H1 (cell line): ENCODE measurements around the gene CHD6. TPM values are rescaled to one million over a fixed set of nuclear protein-coding genes. Genes with fewer than 3 reads are reported as not detected.
A peak's percentile ranks its signal among the peaks of the same experiment; 100 is the strongest.

ENCODE experiments used
- ASH2L ChIP-seq: fragments of 200-600, 300-600 bp; sonication (generic); IDR thresholded peaks from one replicate; pipeline ENCODE4 v1.7.1; 2017; ENCODE audit warnings: low read length
- CHD1 ChIP-seq: IDR thresholded peaks from 2 replicates; pipeline ENCODE4 v1.6.1; 2012; ENCODE audit warnings: low read depth, low read length, improper control_type of control experiment
- E2F6 ChIP-seq: IDR thresholded peaks from 2 replicates; pipeline ENCODE4 v1.6.1; 2012; ENCODE audit warnings: inconsistent platforms
- FOSL1 ChIP-seq: IDR thresholded peaks from 2 replicates; pipeline ENCODE4 v1.6.1; 2011; ENCODE audit warnings: mild to moderate bottlenecking, low read depth, low read length, moderate library complexity; ENCODE audit not compliant: insufficient read depth
- GABPA ChIP-seq: IDR thresholded peaks from 2 replicates; pipeline ENCODE4 v1.6.1; 2011; ENCODE audit warnings: mild to moderate bottlenecking, low read length, moderate library complexity, borderline replicate concordance; ENCODE audit not compliant: insufficient read depth
- KDM1A ChIP-seq: fragments of 200-600, 300-600 bp; sonication (generic); IDR thresholded peaks from 2 replicates; pipeline ENCODE4 v1.7.1; 2016; ENCODE audit warnings: mild to moderate bottlenecking, low read length, borderline replicate concordance
- NANOG ChIP-seq: IDR thresholded peaks from 2 replicates; pipeline ENCODE4 v1.6.1; 2011; ENCODE audit warnings: low read length, low read depth, mild to moderate bottlenecking, inconsistent platforms; ENCODE audit not compliant: insufficient read depth, poor library complexity, severe bottlenecking
- NRF1 ChIP-seq: IDR thresholded peaks from 2 replicates; pipeline ENCODE4 v1.6.1; 2011; ENCODE audit warnings: mild to moderate bottlenecking, low read depth, low read length, improper control_type of control experiment
- POLR2AphosphoS5 ChIP-seq: IDR thresholded peaks from 2 replicates; pipeline ENCODE4 v1.6.1; 2011; ENCODE audit warnings: low read depth, low read length
- RAD21 ChIP-seq, 2 experiments: IDR thresholded peaks in 1 of 2; conservative IDR thresholded peaks in 1 of 2; 2 replicates each; pipeline ENCODE4 v1.6.1; 2011; ENCODE audit warnings: low read depth in 2 of 2, low read length in 2 of 2, improper control_type of control experiment in 1 of 2, inconsistent platforms in 1 of 2, mild to moderate bottlenecking in 1 of 2, moderate library complexity in 1 of 2
- SP2 ChIP-seq: IDR thresholded peaks from 2 replicates; pipeline ENCODE4 v1.6.1; 2012; ENCODE audit warnings: mild to moderate bottlenecking, low read length, inconsistent platforms
- SRF ChIP-seq: IDR thresholded peaks from 2 replicates; pipeline ENCODE4 v1.6.1; 2011; ENCODE audit warnings: mild to moderate bottlenecking, low read depth, low read length, moderate library complexity
- polyA plus RNA-seq, 7 experiments: library from polyadenylated mRNA; depleted of rRNA in 3 of 7; stranded (reverse) in 5 of 7; unstranded in 2 of 7; fragments of >200 nt in 5 of 7; fragments of 200-250 nt in 2 of 7; gene quantifications; 1 replicate in 5 of 7; 2 replicates in 1 of 7; 4 replicates in 1 of 7; pipeline versions ENCODE4 v1.2.1 to v1.2.3, GENCODE V29; 2011 to 2013; ENCODE audit warnings: missing spikeins in 2 of 7, mixed read lengths in 2 of 7
- total RNA-seq: library from RNA; stranded (reverse); fragmentation: NEBNext Ultra II Directional; extraction: Animal tissue kit (Norgen Biotek cat#: 25700); gene quantifications from 2 replicates; pipeline ENCODE4 v1.2.1, GENCODE V29; 2021

The CHD6 gene
- total and polyA plus RNA-seq, 2 of the 8 experiments (the other 6 are each of a cell fraction or from before 2014, with no cell fraction given): 11.1 to 62.9 TPM

GRCh38 chr20:41617902-41618806, at the start of gene CHD6 (continued):
- TF ChIP-seq NANOG: no peak
- no peak for TF ChIP-seq CHD1
- TF ChIP-seq POLR2AphosphoS5: peak; percentile 21; the same call in 1 of the 2 replicates
- TF ChIP-seq SP2: peak; percentile 84
- no peak for TF ChIP-seq NRF1
- no peak for TF ChIP-seq SRF
- TF ChIP-seq ASH2L: peak; percentile 34
- no peak for TF ChIP-seq KDM1A
- no peak for TF ChIP-seq E2F6
- no peak for TF ChIP-seq FOSL1
- TF ChIP-seq RAD21 (IDR thresholded peaks at IDR 0.05 in 1 of 2, conservative IDR thresholded peaks at IDR 0.05 in 1 of 2; ENCODE audit: low read depth in 2 of 2, low read length in 2 of 2): no peak
- no peak for TF ChIP-seq GABPA
